Activated CD4-positive, alpha-beta T cell treated with anti-CD3 and anti-CD28 coated beads for 1 hour (primary cell): ENCODE data around the gene VAV2.

Source experiments
- DNase-seq: peaks from one replicate; pipeline ENCODE4 v3.0.0-alpha.2; 2020

Gene VAV2

GRCh38 chr9:133991964-133992779 is at the start of gene VAV2:
Gene VAV2 (minus strand): TSS chr9:133992324. CDS start chr9:133992278, 46 bp downstream.
- peak; percentile 22 for DNase-seq

- no peak for DNase-seq
Measured at GRCh38 chr9:134041649-134041962, 49.5 kb upstream of the VAV2 start.

- DNase-seq = no peak
Measured at GRCh38 chr9:134040781-134041648, 48.9 kb upstream of the VAV2 start.

GRCh38 chr9:134040176-134040565 is 48.0 kb upstream of the VAV2 start:
- DNase-seq = no peak

- DNase-seq = no peak
Measured at GRCh38 chr9:134039386-134040175, 47.5 kb upstream of the VAV2 start.

GRCh38 chr9:134037641-134038040 is 45.5 kb upstream of the VAV2 start:
- no peak for DNase-seq

- no peak for DNase-seq
Measured at GRCh38 chr9:134036130-134036529, 44.0 kb upstream of the VAV2 start.

GRCh38 chr9:134035041-134036039 is 43.2 kb upstream of the VAV2 start:
- DNase-seq = no peak

- DNase-seq = no peak
Measured at GRCh38 chr9:134034215-134035040, 42.3 kb upstream of the VAV2 start.

- no peak for DNase-seq
Measured at GRCh38 chr9:134033516-134034214, 41.5 kb upstream of the VAV2 start.

- DNase-seq = no peak
Measured at GRCh38 chr9:134032456-134033222, 40.5 kb upstream of the VAV2 start.

GRCh38 chr9:134031783-134032182 is 39.7 kb upstream of the VAV2 start:
- DNase-seq = no peak

- DNase-seq = no peak
Measured at GRCh38 chr9:134030821-134031470, 38.8 kb upstream of the VAV2 start.

- no peak for DNase-seq
Measured at GRCh38 chr9:134029248-134030226, 37.4 kb upstream of the VAV2 start.

GRCh38 chr9:134028575-134029247 is 36.6 kb upstream of the VAV2 start:
- DNase-seq = no peak

- DNase-seq = no peak
Measured at GRCh38 chr9:134028076-134028475, 36.0 kb upstream of the VAV2 start.

- no peak for DNase-seq
Measured at GRCh38 chr9:134027561-134027960, 35.4 kb upstream of the VAV2 start.
